ENCODE measurements around the gene VGLL3. TPM values are rescaled to one million over a fixed set of nuclear protein-coding genes. Genes with fewer than 3 reads are reported as not detected.
A peak's percentile ranks its signal among the peaks of the same experiment; 100 is the strongest.

The VGLL3 gene
- total and polyA plus RNA-seq, 7 experiments from 2014 or later: 0.03 to 0.07 TPM; not detected in 5

GRCh38 chr3:86990012-86990733 is 776 bp downstream of the VGLL3 start:
- Histone ChIP-seq H3K9me3 (ENCODE audit: control insufficient read depth in 2 of 3, low read length in 3 of 3) (no peaks in the 10 kb centered on the region), H3K36me3 (ENCODE audit: control insufficient read depth in 2 of 3, insufficient read depth in 3 of 3, low read length in 3 of 3) (no peaks in the 10 kb centered on the region), H3K4me1 (ENCODE audit: control insufficient read depth in 2 of 2, insufficient read depth in 2 of 2, low read length in 2 of 2) (no peaks in the 10 kb centered on the region), H3K4me3 (ENCODE audit: low read length) (no peak overlapping the region), H3K27ac (ENCODE audit: low read depth, low read length) (no peak overlapping the region), H3K27me3 (ENCODE audit: control insufficient read depth in 2 of 2, insufficient read depth in 2 of 2, low read length in 2 of 2) (no peaks in the 10 kb centered on the region)
- DNase-seq: no peak
- peaks cover 22 to 41% (median 33%) of the 10 kb centered on the region in 5 donors for H3K27me3 Mint-ChIP-seq
- peaks cover 0 to 9% (median 0%) of the 10 kb centered on the region in 11 donors for H3K9me3 Mint-ChIP-seq
- intact Hi-C loops (cut with micrococcal nuclease): no loop called here
- no peak overlapping the region for H3K27ac Mint-ChIP-seq
- peak; percentile 18 for ATAC-seq
- H3K4me3 Mint-ChIP-seq: peak overlapping the region in 5 of 10 donors; percentile 1 to 71 (median 20)
- H3K36me3 Mint-ChIP-seq: peaks cover 0 to 6% (median 0%) of the 10 kb centered on the region in 5 donors
- H3K4me1 Mint-ChIP-seq: peaks cover 0 to 6% (median 0%) of the 10 kb centered on the region in 7 donors
- CTCF ChIA-PET: no interaction called here
- POLR2A ChIA-PET: no interaction called here

GRCh38 chr3:86989611-86990010 is 1.3 kb downstream of the VGLL3 start:
- Histone ChIP-seq H3K4me1 (ENCODE audit: control insufficient read depth in 2 of 2, insufficient read depth in 2 of 2, low read length in 2 of 2) (no peaks in the 10 kb centered on the region), H3K36me3 (ENCODE audit: control insufficient read depth in 2 of 3, insufficient read depth in 3 of 3, low read length in 3 of 3) (no peaks in the 10 kb centered on the region), H3K4me3 (ENCODE audit: low read length) (no peak overlapping the region), H3K9me3 (ENCODE audit: control insufficient read depth in 2 of 3, low read length in 3 of 3) (no peaks in the 10 kb centered on the region), H3K27ac (ENCODE audit: low read depth, low read length) (no peak overlapping the region), H3K27me3 (ENCODE audit: control insufficient read depth in 2 of 2, insufficient read depth in 2 of 2, low read length in 2 of 2) (no peaks in the 10 kb centered on the region)
- Mint-ChIP-seq H3K4me1 (peaks cover 0 to 6% (median 0%) of the 10 kb centered on the region in 7 donors), H3K27ac (no peak overlapping the region), H3K9me3 (peaks cover 0 to 13% (median 0%) of the 10 kb centered on the region in 11 donors), H3K36me3 (peaks cover 0 to 6% (median 0%) of the 10 kb centered on the region in 5 donors), H3K4me3 (no peak overlapping the region), H3K27me3 (peaks cover 22 to 41% (median 30%) of the 10 kb centered on the region in 5 donors)
- ChIA-PET POLR2A (no interaction called here), CTCF (no interaction called here)
- ATAC-seq (no peak), DNase-seq (no peak)
- intact Hi-C loops (cut with micrococcal nuclease): no loop called here

GRCh38 chr3:86989006-86989405 is 1.9 kb downstream of the VGLL3 start:
- DNase-seq (no peak), ATAC-seq (no peak)
- no peak overlapping the region for H3K27ac ChIP-seq (ENCODE audit: low read depth, low read length)
- peaks cover 0 to 12% (median 0%) of the 10 kb centered on the region in 11 donors for H3K9me3 Mint-ChIP-seq
- peaks cover 20 to 40% (median 29%) of the 10 kb centered on the region in 5 donors for H3K27me3 Mint-ChIP-seq
- H3K36me3 Mint-ChIP-seq: peaks cover 0 to 6% (median 0%) of the 10 kb centered on the region in 5 donors
- intact Hi-C loops (cut with micrococcal nuclease): no loop called here
- ChIA-PET CTCF (no interaction called here), POLR2A (no interaction called here)
- no peaks in the 10 kb centered on the region for H3K4me1 ChIP-seq (ENCODE audit: control insufficient read depth in 2 of 2, insufficient read depth in 2 of 2, low read length in 2 of 2)
- H3K27me3 ChIP-seq (ENCODE audit: control insufficient read depth in 2 of 2, insufficient read depth in 2 of 2, low read length in 2 of 2): no peaks in the 10 kb centered on the region
- H3K4me3 Mint-ChIP-seq: no peak overlapping the region
- no peak overlapping the region for H3K27ac Mint-ChIP-seq
- no peaks in the 10 kb centered on the region for H3K9me3 ChIP-seq (ENCODE audit: control insufficient read depth in 2 of 3, low read length in 3 of 3)
- no peak overlapping the region for H3K4me3 ChIP-seq (ENCODE audit: low read length)
- peaks cover 0 to 6% (median 0%) of the 10 kb centered on the region in 7 donors for H3K4me1 Mint-ChIP-seq
- no peaks in the 10 kb centered on the region for H3K36me3 ChIP-seq (ENCODE audit: control insufficient read depth in 2 of 3, insufficient read depth in 3 of 3, low read length in 3 of 3)

- Mint-ChIP-seq H3K27me3 (peaks cover 12 to 33% (median 24%) of the 10 kb centered on the region in 5 donors), H3K4me3 (no peak overlapping the region), H3K9me3 (peaks cover 0 to 5% (median 0%) of the 10 kb centered on the region in 11 donors), H3K36me3 (no peaks in the 10 kb centered on the region), H3K4me1 (peaks cover 0 to 6% (median 0%) of the 10 kb centered on the region in 7 donors), H3K27ac (no peak overlapping the region)
- no peaks in the 10 kb centered on the region for H3K9me3 ChIP-seq (ENCODE audit: control insufficient read depth in 2 of 3, low read length in 3 of 3)
- H3K27ac ChIP-seq (ENCODE audit: low read depth, low read length): no peak overlapping the region
- no peaks in the 10 kb centered on the region for H3K4me1 ChIP-seq (ENCODE audit: control insufficient read depth in 2 of 2, insufficient read depth in 2 of 2, low read length in 2 of 2)
- ChIA-PET CTCF (no interaction called here), POLR2A (no interaction called here)
- intact Hi-C loops (cut with micrococcal nuclease): no loop called here
- H3K27me3 ChIP-seq (ENCODE audit: control insufficient read depth in 2 of 2, insufficient read depth in 2 of 2, low read length in 2 of 2): no peaks in the 10 kb centered on the region
- ATAC-seq (no peak), DNase-seq (no peak)
- H3K4me3 ChIP-seq (ENCODE audit: low read length): no peak overlapping the region
- no peaks in the 10 kb centered on the region for H3K36me3 ChIP-seq (ENCODE audit: control insufficient read depth in 2 of 3, insufficient read depth in 3 of 3, low read length in 3 of 3)
Measured at GRCh38 chr3:86988235-86988634, 2.7 kb downstream of the VGLL3 start.

- Histone ChIP-seq H3K27me3 (ENCODE audit: control insufficient read depth in 2 of 2, insufficient read depth in 2 of 2, low read length in 2 of 2) (no peaks in the 10 kb centered on the region), H3K36me3 (ENCODE audit: control insufficient read depth in 2 of 3, insufficient read depth in 3 of 3, low read length in 3 of 3) (no peaks in the 10 kb centered on the region), H3K4me1 (ENCODE audit: control insufficient read depth in 2 of 2, insufficient read depth in 2 of 2, low read length in 2 of 2) (no peaks in the 10 kb centered on the region), H3K9me3 (ENCODE audit: control insufficient read depth in 2 of 3, low read length in 3 of 3) (no peaks in the 10 kb centered on the region), H3K4me3 (ENCODE audit: low read length) (no peak overlapping the region), H3K27ac (ENCODE audit: low read depth, low read length) (no peak overlapping the region)
- peaks cover 0 to 6% (median 0%) of the 10 kb centered on the region in 7 donors for H3K4me1 Mint-ChIP-seq
- ATAC-seq (no peak), DNase-seq (no peak)
- intact Hi-C loops (cut with micrococcal nuclease): no loop called here
- H3K9me3 Mint-ChIP-seq: peaks cover 0 to 5% (median 0%) of the 10 kb centered on the region in 11 donors
- peaks cover 12 to 31% (median 23%) of the 10 kb centered on the region in 5 donors for H3K27me3 Mint-ChIP-seq
- CTCF ChIA-PET: no interaction called here
- H3K27ac Mint-ChIP-seq: no peak overlapping the region
- H3K4me3 Mint-ChIP-seq: no peak overlapping the region
- H3K36me3 Mint-ChIP-seq: no peaks in the 10 kb centered on the region
- POLR2A ChIA-PET: no interaction called here
Measured at GRCh38 chr3:86987421-86987715, 3.6 kb downstream of the VGLL3 start.

- intact Hi-C loops (cut with micrococcal nuclease): no loop called here
- no peak for DNase-seq
- H3K4me1 ChIP-seq (ENCODE audit: control insufficient read depth in 2 of 2, insufficient read depth in 2 of 2, low read length in 2 of 2): no peaks in the 10 kb centered on the region
- no peaks in the 10 kb centered on the region for H3K9me3 ChIP-seq (ENCODE audit: control insufficient read depth in 2 of 3, low read length in 3 of 3)
- Mint-ChIP-seq H3K4me3 (no peak overlapping the region), H3K36me3 (no peaks in the 10 kb centered on the region), H3K27me3 (peaks cover 9 to 28% (median 23%) of the 10 kb centered on the region in 5 donors), H3K9me3 (peaks cover 0 to 5% (median 0%) of the 10 kb centered on the region in 11 donors), H3K4me1 (peaks cover 0 to 6% (median 0%) of the 10 kb centered on the region in 7 donors), H3K27ac (no peak overlapping the region)
- POLR2A ChIA-PET: no interaction called here
- ATAC-seq: no peak
- H3K27me3 ChIP-seq (ENCODE audit: control insufficient read depth in 2 of 2, insufficient read depth in 2 of 2, low read length in 2 of 2): no peaks in the 10 kb centered on the region
- no peak overlapping the region for H3K27ac ChIP-seq (ENCODE audit: low read depth, low read length)
- CTCF ChIA-PET: no interaction called here
- H3K4me3 ChIP-seq (ENCODE audit: low read length): no peak overlapping the region
- no peaks in the 10 kb centered on the region for H3K36me3 ChIP-seq (ENCODE audit: control insufficient read depth in 2 of 3, insufficient read depth in 3 of 3, low read length in 3 of 3)
Measured at GRCh38 chr3:86986671-86987420, 4.1 kb downstream of the VGLL3 start.
